ENCODE measurements around the gene NOL4L.
A peak's percentile ranks its signal among the peaks of the same experiment; 100 is the strongest.

Gene NOL4L

GRCh38 chr20:32456869-32457478, 128.2 kb downstream of the NOL4L start:
- ATAC-seq (peak; percentile 16), DNase-seq (peak; percentile 58)

DNA sequence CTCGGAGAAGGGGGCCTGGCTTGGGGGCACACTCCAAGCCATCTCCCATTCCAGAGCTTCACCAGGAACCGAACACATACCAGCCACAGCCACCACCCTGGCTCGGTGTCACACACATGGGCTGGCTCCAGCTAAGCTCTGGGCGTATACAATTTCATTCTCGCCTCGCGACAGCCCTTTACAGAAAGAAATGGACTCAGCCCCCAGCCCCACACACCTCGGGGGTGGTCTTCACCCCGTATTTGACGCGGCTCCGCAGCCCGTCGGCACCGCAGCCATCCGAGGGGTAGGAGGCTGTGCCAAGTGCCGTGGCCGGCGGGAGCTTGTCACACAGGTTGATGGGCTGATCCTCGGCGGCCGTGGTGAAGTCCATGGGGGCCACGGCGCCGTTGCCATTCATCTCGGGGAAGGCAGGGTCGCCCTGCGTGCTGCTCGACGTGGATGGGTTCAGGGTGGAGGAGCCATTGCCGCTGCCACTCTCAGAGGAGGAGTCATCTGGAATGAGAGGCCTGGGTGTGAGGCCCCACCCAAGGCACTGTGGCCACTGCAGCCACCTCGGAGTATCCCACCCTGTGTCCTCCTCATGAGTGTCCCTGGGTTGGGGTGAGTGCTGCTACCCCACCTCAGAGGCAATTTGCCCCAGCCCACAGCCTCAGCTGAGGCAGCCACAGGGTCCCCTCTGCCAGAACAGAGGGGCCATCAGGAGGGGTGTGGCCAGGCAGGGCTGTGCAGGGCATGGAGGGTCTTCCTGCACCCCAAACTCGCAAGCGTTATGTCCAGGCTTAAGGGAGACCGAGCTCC, 129.0 kb downstream of the NOL4L start:
- DNase-seq (no peak), ATAC-seq (no peak)

DNA sequence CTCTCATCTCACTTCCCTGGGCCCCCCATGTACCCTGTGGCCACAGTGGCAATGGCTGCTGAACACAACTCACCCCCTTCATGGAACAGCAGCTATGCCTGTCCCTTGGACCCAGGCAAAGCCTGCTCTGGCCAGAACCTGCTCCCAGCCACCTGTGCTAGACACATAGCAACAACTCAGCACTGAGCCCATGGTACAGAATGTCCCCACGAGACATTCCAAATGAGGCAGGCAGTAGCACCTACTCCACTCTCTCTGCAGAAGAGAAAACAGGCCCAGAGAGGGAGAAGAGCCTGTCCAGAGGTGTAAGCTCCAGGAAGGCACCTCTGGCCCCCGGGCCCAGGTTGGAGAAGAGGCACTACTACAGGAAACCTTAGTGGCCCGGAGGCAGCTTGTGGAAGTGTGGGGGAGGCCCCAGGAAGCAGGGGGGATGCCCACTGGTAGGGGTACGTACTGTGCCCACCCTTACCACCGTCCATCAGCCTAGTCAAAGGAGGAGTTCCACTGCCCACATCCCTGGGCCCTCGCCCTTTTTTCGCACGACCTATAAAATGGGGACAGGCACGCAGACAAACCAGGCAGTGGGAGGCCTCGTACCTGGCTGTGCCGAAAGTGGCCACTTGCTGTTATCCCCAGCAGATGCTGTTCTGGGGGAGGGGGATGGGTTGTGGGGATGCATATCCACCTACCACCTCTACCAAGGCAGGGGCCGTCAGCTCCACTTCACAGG, 129.8 kb downstream of the NOL4L start:
- no peak for ATAC-seq
- DNase-seq = no peak

DNA sequence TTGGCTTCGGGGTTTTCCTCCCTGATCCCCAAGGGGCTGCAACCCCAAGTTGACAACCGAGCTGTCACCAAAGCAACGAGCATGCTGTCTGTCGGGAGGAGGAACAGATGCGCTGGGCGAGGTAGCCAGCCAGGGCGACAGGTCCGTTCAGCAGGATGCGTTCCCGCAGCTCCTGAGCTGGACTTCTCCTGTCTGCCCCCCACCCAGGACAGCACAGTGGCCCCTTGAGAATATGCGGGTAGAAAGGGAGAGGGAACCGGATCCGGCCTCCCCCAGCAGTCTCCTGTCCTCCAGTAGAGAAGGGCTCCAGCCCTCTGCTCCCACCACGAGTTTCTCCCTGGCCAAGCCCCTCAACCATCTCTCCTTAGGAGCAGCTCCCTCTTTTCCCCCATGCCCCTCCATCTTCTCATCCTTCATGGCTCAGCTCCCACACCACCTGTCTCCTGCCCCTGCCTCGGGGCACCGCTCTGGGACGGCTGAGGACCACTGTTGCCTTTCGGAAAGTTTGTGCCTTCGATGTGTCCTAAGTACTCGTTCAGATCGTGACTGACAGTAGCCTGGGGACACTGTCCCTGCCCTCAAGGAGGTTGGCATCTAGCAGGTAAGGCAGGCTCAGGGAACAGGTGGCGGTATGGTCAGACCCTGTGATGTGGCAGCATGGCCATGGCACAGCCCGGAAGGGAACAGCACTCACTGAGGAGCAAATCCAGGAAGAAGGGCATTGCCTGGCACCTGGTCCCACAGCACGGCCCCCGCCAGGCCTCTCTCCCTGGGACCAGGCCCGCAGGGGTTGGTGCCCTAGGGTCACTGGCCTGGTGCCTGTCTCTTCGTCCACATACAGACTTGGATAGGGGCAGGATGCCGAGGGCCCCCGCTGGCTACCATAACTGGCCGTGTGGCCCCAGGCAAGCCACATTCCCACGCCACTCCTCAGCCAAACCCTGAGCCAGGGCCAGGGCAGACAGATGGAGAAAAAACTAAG, 130.7 kb downstream of the NOL4L start:
- DNase-seq (no peak), ATAC-seq (no peak)

- ATAC-seq = no peak
Observed at GRCh38 chr20:32453467-32454163, 131.5 kb downstream of the NOL4L start.

DNA sequence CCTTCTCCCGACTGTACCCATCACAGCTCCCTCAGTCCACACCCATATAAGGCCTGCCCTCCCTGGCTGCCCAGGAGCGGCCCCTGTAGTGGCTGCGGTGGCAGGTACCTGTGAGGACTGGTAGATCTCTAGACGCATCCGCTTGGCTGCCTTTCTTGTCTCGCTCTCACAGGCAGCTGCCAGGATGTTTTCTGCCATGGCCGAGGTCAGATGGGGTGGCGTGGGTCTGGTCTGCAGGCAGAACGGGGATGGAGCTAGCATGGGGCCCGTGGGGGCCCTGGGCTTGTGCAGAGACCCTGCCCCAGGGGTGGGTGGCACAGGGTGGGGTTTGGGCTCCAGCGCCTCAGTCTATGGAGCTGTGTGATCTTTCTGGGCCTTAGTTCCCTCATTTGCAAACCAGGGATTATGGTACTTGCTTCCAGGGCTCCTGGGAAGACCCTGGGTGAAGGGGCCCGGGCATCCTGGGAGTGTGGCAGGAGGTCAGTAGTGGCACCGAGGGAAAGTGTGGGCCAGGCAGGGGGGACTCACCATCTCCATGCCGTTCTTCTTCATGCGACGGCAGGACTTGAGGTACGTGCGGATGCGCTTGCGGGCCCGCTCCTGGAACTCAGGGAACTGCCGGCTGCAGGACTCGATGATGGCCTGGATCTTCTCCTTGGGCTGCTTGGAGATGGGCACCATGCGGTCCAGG, 132.2 kb downstream of the NOL4L start:
- DNase-seq (no peak), ATAC-seq (no peak)

More at GRCh38 chr20:32453467-32454163, 131.5 kb downstream of the NOL4L start:
- no peak for DNase-seq

- DNase-seq = no peak
- ATAC-seq = no peak
Observed at GRCh38 chr20:32451682-32452461, 133.3 kb downstream of the NOL4L start.

DNA sequence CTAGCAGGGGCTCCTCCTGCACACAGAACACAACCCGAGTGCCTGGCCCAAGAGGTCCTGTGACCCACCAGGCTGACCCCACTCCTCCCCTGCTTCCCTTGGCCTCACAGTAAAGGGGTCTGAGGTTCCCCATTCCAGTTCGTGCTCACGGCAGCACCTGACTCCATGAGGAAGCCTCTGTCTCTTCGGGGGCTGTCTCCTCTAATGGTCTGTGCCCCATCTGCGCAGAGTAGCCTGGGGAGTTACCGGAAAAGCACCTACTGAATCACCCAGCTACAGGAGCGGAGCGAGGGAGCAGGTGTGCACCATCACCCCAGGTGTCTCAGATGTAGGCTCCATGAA, 133.8 kb downstream of the NOL4L start:
- ATAC-seq (no peak), DNase-seq (no peak)

DNA sequence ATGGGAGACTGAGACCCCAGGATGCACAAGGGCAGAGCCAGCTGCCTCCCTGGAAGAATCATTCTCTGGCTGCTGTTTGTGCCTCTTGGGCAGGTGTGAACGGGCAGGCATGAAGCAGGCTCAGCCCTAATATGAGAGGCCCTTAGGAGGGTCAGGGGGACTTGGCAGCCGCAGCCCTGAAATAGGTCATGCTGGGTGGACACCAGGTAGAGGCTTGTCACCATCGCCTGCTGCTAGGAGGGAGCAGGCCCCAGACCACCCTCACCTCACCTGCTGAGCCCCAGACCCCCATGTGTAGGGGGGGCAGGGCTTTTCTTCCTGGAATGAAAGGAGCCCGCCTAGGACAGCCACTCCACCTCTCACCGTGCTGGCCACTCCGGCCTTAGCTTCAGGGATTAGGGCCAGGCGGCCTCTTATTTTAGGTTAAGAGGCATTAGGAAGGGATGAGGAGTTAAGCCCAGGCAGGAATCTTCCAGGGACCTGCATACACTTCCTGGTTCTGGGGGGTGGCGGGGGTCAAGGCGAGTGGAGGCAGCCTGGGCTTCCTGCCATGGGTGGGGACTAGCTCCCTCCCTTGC, 134.6 kb downstream of the NOL4L start:
- DNase-seq = no peak

DNA sequence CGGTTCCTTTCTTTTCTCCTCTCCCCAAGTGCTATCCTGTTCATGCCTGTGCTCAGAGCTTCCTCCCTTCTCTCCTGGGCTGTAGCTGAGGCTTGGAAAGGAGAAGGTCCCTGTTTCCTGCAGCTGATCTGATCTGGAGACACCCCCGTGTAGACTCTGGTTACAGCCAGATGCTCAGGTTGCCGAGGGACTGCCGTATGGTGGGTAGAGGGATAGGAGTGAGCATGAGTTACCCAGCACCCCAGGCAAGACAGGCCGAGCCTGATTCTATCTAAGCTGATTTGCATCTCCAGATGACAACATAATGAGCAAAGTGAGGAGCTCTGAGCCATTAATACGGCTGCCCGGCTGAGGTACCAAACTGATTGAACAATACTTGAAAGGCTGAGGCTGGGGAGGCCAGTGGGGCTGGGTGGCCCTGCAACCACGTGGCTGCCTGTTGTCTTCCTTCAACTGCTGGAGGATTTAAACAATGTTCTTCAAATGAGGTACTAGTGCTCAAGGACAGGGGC, 135.2 kb downstream of the NOL4L start:
- ATAC-seq (no peak), DNase-seq (no peak)

More for the DNA sequence above, 134.6 kb downstream of the NOL4L start:
- ATAC-seq = no peak

GRCh38 chr20:32449057-32449889, 135.9 kb downstream of the NOL4L start:
- DNase-seq (no peak), ATAC-seq (no peak)

- DNase-seq (no peak), ATAC-seq (no peak)
Observed at GRCh38 chr20:32448306-32449056, 136.7 kb downstream of the NOL4L start.

GRCh38 chr20:32447136-32448027, 137.8 kb downstream of the NOL4L start:
- ATAC-seq (no peak), DNase-seq (no peak)

GRCh38 chr20:32446301-32447100, 138.6 kb downstream of the NOL4L start:
- DNase-seq (no peak), ATAC-seq (no peak)

DNA sequence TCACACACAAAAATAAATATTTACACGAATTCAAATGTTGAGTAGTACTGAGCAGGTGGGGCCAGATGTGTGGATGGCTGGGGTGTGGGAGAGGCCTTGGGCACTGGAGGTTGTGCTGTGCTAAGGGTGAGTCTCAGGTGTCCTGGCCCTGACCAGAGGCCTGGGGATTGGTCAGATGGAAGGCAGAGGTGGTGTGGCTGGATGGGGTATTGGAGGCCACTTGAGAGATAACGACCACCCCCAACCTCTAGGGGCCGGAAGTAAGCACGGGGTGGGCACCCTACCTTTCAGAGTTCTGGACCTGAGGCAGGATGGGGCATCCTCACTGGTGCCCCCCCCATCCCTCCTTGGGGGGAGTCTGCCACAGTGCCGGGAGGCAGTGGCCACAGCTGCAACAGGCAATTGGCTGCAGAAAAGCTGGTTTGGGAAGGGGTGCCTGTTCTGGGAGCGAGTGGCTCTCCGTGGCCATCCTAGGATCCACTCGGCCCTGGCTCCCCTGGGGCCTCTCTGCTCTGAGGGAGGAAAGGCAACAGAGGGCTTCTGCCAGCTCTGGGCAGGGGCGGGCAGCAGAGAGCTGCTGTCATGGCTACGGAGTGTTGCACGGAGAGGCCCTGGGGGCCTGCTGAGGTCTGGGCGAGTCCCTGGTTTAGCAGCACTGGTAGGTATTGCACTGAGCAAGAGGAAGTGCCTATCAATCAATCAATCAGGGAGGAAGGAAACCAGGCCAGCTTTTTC, 139.4 kb downstream of the NOL4L start:
- ATAC-seq (peak; percentile 56), DNase-seq (peak; percentile 13)

Data from stimulated activated naive CD8-positive, alpha-beta T cell treated with anti-CD3 and anti-CD28 coated beads, Interleukin-15, Interleukin-2, amounts not matched to agents 100 U/mL and 50 U/mL, for 24 hours (primary cell).